Measurements from ENCODE around the gene PTPRK.

PTPRK gene

DNA sequence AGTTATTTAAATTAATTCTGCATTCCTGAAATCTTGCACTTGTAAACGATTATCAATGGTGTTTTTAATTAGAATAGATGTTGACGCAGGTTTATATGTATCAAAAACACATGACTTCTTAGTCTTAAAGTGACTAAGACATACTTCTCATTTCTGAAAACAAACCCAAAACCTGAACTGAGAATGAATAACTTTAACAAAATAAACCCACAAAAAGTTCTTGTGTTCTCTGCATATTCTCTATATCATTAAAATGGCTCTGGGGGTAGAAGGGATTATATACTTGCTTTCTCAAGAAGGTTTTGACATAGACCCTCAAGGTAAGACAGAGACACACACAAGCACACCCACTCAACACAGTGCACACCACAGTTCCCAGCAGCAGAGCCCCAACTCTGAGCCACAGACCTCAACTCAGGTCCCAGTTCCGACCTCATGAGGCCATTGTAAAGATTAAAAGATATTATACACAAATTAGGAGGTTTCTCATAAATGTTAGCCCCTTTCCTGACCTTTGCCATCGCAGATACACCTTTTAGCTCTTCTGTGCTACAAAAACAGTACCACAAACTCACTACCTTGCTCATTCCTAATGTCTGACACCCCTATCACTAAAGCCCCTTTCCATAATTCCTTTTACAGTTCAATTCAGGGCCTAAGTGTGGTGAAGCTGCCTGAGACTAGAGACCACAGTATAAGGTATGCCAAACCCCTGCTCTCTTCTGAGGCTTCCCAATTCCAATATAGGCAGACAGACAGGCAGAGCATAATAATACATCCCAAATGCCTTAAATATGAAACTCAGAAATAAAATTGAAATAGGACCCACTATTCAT, 267.8 kb downstream of the PTPRK start:
- Histone ChIP-seq H3K4me2 (ENCODE audit: low read length) (no peak overlapping the region), H2BK15ac (replicated peaks; ENCODE audit: low read depth) (no peak overlapping the region), H3K27me3 (ENCODE audit: insufficient read depth, low read length, poor library complexity) (no peaks in the 10 kb centered on the region), H2BK120ac (ENCODE audit: low read depth, low read length) (no peak overlapping the region), H3K4me3 (ENCODE audit: low read length) (no peak overlapping the region), H3K9ac (ENCODE audit: low read length) (no peak overlapping the region), H3K4me1 (ENCODE audit: control insufficient read depth, low read depth, low read length) (peaks cover 4% of the 10 kb centered on the region), H3K36me3 (ENCODE audit: control insufficient read depth, insufficient read depth, low read length) (no peaks in the 10 kb centered on the region), H3K79me2 (ENCODE audit: control insufficient read depth, insufficient read depth, low read length) (no peaks in the 10 kb centered on the region), H2BK5ac (ENCODE audit: low read length) (no peak overlapping the region), H3K79me1 (ENCODE audit: low read length) (peaks cover 2% of the 10 kb centered on the region), H3K27ac (ENCODE audit: low read depth, low read length) (no peak overlapping the region), H3K4ac (ENCODE audit: low read depth, low read length) (no peak overlapping the region), H3K56ac (ENCODE audit: low read length) (no peak overlapping the region), H4K5ac (ENCODE audit: low read length) (no peak overlapping the region), H4K8ac (ENCODE audit: low read depth, low read length) (no peak overlapping the region), H3K18ac (ENCODE audit: low read length) (no peak overlapping the region), H3K23ac (ENCODE audit: low read length) (no peak overlapping the region), H2AK5ac (ENCODE audit: low read length) (no peak overlapping the region)
- peak; percentile 16 for DNase-seq
- WGBS (ENCODE audit: extremely low coverage, insufficient coverage, low lambda C conversion rate) = no CpG with 5 or more reads among the region's 4 CpGs

GRCh38 chr6:128251445-128252340, 268.7 kb downstream of the PTPRK start:
- Histone ChIP-seq H3K18ac (ENCODE audit: low read length) (no peak overlapping the region), H3K9ac (ENCODE audit: low read length) (no peak overlapping the region), H4K8ac (ENCODE audit: low read depth, low read length) (no peak overlapping the region), H2AK5ac (ENCODE audit: low read length) (no peak overlapping the region), H3K4me3 (ENCODE audit: low read length) (no peak overlapping the region), H2BK5ac (ENCODE audit: low read length) (no peak overlapping the region), H4K5ac (ENCODE audit: low read length) (no peak overlapping the region), H3K4ac (ENCODE audit: low read depth, low read length) (no peak overlapping the region), H3K79me1 (ENCODE audit: low read length) (peaks cover 2% of the 10 kb centered on the region), H2BK120ac (ENCODE audit: low read depth, low read length) (no peak overlapping the region), H3K56ac (ENCODE audit: low read length) (no peak overlapping the region), H3K27ac (ENCODE audit: low read depth, low read length) (no peak overlapping the region), H3K4me1 (ENCODE audit: control insufficient read depth, low read depth, low read length) (peaks cover 4% of the 10 kb centered on the region), H3K79me2 (ENCODE audit: control insufficient read depth, insufficient read depth, low read length) (no peaks in the 10 kb centered on the region), H3K27me3 (ENCODE audit: insufficient read depth, low read length, poor library complexity) (no peaks in the 10 kb centered on the region), H3K4me2 (ENCODE audit: low read length) (no peak overlapping the region), H2BK15ac (replicated peaks; ENCODE audit: low read depth) (no peak overlapping the region), H3K36me3 (ENCODE audit: control insufficient read depth, insufficient read depth, low read length) (no peaks in the 10 kb centered on the region), H3K23ac (ENCODE audit: low read length) (no peak overlapping the region)
- WGBS (ENCODE audit: extremely low coverage, insufficient coverage, low lambda C conversion rate) = 100% methylated on average over 2 of the region's 4 CpGs
- peak; percentile 29 for DNase-seq

GRCh38 chr6:128250370-128251070, 269.9 kb downstream of the PTPRK start:
- Histone ChIP-seq H3K4ac (ENCODE audit: low read depth, low read length) (no peak overlapping the region), H2BK15ac (replicated peaks; ENCODE audit: low read depth) (no peak overlapping the region), H2BK120ac (ENCODE audit: low read depth, low read length) (no peak overlapping the region), H3K4me3 (ENCODE audit: low read length) (no peak overlapping the region), H3K36me3 (ENCODE audit: control insufficient read depth, insufficient read depth, low read length) (no peaks in the 10 kb centered on the region), H2BK5ac (ENCODE audit: low read length) (no peak overlapping the region), H3K18ac (ENCODE audit: low read length) (no peak overlapping the region), H3K27me3 (ENCODE audit: insufficient read depth, low read length, poor library complexity) (no peaks in the 10 kb centered on the region), H4K8ac (ENCODE audit: low read depth, low read length) (no peak overlapping the region), H3K56ac (ENCODE audit: low read length) (no peak overlapping the region), H2AK5ac (ENCODE audit: low read length) (no peak overlapping the region), H3K23ac (ENCODE audit: low read length) (no peak overlapping the region), H4K5ac (ENCODE audit: low read length) (no peak overlapping the region), H3K9ac (ENCODE audit: low read length) (no peak overlapping the region), H3K27ac (ENCODE audit: low read depth, low read length) (no peak overlapping the region), H3K4me1 (ENCODE audit: control insufficient read depth, low read depth, low read length) (peaks cover 4% of the 10 kb centered on the region), H3K79me1 (ENCODE audit: low read length) (peaks cover 2% of the 10 kb centered on the region), H3K79me2 (ENCODE audit: control insufficient read depth, insufficient read depth, low read length) (no peaks in the 10 kb centered on the region), H3K4me2 (ENCODE audit: low read length) (no peak overlapping the region)
- no CpG with 5 or more reads among the region's 1 CpG for WGBS (ENCODE audit: extremely low coverage, insufficient coverage, low lambda C conversion rate)
- no peak for DNase-seq

GRCh38 chr6:128249429-128249828, 271.0 kb downstream of the PTPRK start:
- H3K56ac ChIP-seq (ENCODE audit: low read length) = no peak overlapping the region
- no peak overlapping the region for H3K4me2 ChIP-seq (ENCODE audit: low read length)
- H4K5ac ChIP-seq (ENCODE audit: low read length) = no peak overlapping the region
- peaks cover 2% of the 10 kb centered on the region for H3K79me1 ChIP-seq (ENCODE audit: low read length)
- no peak overlapping the region for H3K9ac ChIP-seq (ENCODE audit: low read length)
- no peak overlapping the region for H2BK5ac ChIP-seq (ENCODE audit: low read length)
- H3K27me3 ChIP-seq (ENCODE audit: insufficient read depth, low read length, poor library complexity) = no peaks in the 10 kb centered on the region
- H3K18ac ChIP-seq (ENCODE audit: low read length) = no peak overlapping the region
- no peak overlapping the region for H2BK120ac ChIP-seq (ENCODE audit: low read depth, low read length)
- DNase-seq = no peak
- H4K8ac ChIP-seq (ENCODE audit: low read depth, low read length) = no peak overlapping the region
- no CpG with 5 or more reads among the region's 4 CpGs for WGBS (ENCODE audit: extremely low coverage, insufficient coverage, low lambda C conversion rate)
- H3K79me2 ChIP-seq (ENCODE audit: control insufficient read depth, insufficient read depth, low read length) = no peaks in the 10 kb centered on the region
- no peaks in the 10 kb centered on the region for H3K36me3 ChIP-seq (ENCODE audit: control insufficient read depth, insufficient read depth, low read length)
- no peak overlapping the region for H2AK5ac ChIP-seq (ENCODE audit: low read length)
- no peak overlapping the region for H3K4me3 ChIP-seq (ENCODE audit: low read length)
- no peak overlapping the region for H3K23ac ChIP-seq (ENCODE audit: low read length)
- no peak overlapping the region for H3K4ac ChIP-seq (ENCODE audit: low read depth, low read length)
- peaks cover 4% of the 10 kb centered on the region for H3K4me1 ChIP-seq (ENCODE audit: control insufficient read depth, low read depth, low read length)
- H2BK15ac ChIP-seq (replicated peaks; ENCODE audit: low read depth) = no peak overlapping the region
- H3K27ac ChIP-seq (ENCODE audit: low read depth, low read length) = no peak overlapping the region

DNA sequence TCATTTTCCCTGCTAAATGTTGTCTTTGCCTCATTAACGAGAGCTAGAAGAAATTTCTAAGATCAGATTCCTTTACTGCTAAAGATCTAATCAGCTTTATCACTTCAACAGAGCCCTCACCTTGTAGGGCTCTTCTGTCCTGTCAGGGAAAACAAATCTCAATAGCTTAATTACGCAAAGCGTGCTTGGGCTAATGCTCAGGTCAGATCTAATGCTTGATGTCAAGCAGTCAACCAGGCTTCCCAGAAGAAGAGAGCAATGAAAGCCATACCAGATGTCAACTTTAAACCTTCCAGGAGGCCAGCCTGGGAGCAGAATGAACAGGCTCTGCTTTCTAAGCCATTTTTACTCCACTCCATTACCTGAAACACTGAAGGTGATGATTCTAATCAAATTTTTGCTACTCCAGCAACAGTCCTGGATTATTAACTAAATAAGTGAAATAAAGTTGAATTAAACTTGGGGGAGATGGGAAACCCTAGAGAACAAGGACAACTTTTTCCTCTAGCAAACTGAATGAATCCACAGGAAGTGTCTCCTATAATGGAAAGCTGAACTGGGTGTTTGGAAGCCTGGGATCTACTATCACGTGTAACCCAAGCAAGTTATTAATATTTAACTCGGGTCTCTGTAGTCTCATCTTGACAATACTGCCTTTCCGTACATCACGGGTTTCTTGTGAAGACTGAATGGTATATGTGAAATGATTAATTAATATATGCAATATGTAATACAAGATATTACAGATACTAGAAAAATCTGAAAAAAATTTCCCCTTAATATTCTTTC, 273.7 kb downstream of the PTPRK start:
- Histone ChIP-seq H3K27ac (ENCODE audit: low read depth, low read length) (no peak overlapping the region), H2AK5ac (ENCODE audit: low read length) (no peak overlapping the region), H3K4me2 (ENCODE audit: low read length) (no peak overlapping the region), H2BK15ac (replicated peaks; ENCODE audit: low read depth) (no peak overlapping the region), H3K4me1 (ENCODE audit: control insufficient read depth, low read depth, low read length) (no peaks in the 10 kb centered on the region), H2BK5ac (ENCODE audit: low read length) (no peak overlapping the region), H3K36me3 (ENCODE audit: control insufficient read depth, insufficient read depth, low read length) (no peaks in the 10 kb centered on the region), H3K79me1 (ENCODE audit: low read length) (no peaks in the 10 kb centered on the region), H3K56ac (ENCODE audit: low read length) (no peak overlapping the region), H3K79me2 (ENCODE audit: control insufficient read depth, insufficient read depth, low read length) (no peaks in the 10 kb centered on the region), H3K27me3 (ENCODE audit: insufficient read depth, low read length, poor library complexity) (no peaks in the 10 kb centered on the region), H4K5ac (ENCODE audit: low read length) (no peak overlapping the region), H3K4me3 (ENCODE audit: low read length) (no peak overlapping the region), H3K9ac (ENCODE audit: low read length) (no peak overlapping the region), H3K4ac (ENCODE audit: low read depth, low read length) (no peak overlapping the region), H3K18ac (ENCODE audit: low read length) (no peak overlapping the region), H3K23ac (ENCODE audit: low read length) (no peak overlapping the region), H4K8ac (ENCODE audit: low read depth, low read length) (no peak overlapping the region), H2BK120ac (ENCODE audit: low read depth, low read length) (no peak overlapping the region)
- DNase-seq = peak; percentile 38
- WGBS (ENCODE audit: extremely low coverage, insufficient coverage, low lambda C conversion rate) = no CpG with 5 or more reads among the region's 7 CpGs

All from mesendoderm (in vitro differentiated cells).